B cell (primary cell): Measurements from ENCODE around the gene KIF13A. TPM values are rescaled to one million over a fixed set of nuclear protein-coding genes. Genes with fewer than 3 reads are reported as not detected.

Source experiments
- ATAC-seq: fragments of 200-7000 bp; cut with Tn5 transposase; one replicate; pipeline ENCODE4 v1.10.0; 2021; ENCODE audit warnings: low read depth, mild to moderate bottlenecking, moderate number of reproducible peaks, moderate library complexity
- CTCF ChIA-PET: fragments of 350-600 bp; sonication (Branson Sonifier 250); formaldehyde crosslinking; loops from one replicate; lab custom pipeline; 2021; ENCODE audit warnings: antibody characterized with exemption, inconsistent platforms; lab: Charles Lee
- POLR2A ChIA-PET: fragments of 350-600 bp; sonication (Branson Sonifier 250); formaldehyde crosslinking; loops from one replicate; lab custom pipeline; 2021; ENCODE audit warnings: antibody characterized with exemption; lab: Charles Lee
- DNase-seq: peaks from one replicate; pipeline ENCODE4 v3.0.0; 2013
- H2AFZ ChIP-seq: 2 replicates; pipeline ENCODE4 v1.6.1; 2012; ENCODE audit warnings: mild to moderate bottlenecking, low read depth, low read length; ENCODE audit not compliant: insufficient read depth, poor library complexity, severe bottlenecking
- H3K27ac ChIP-seq, 2 donors: 1 replicate in 1 of 2; 2 replicates in 1 of 2; pipeline ENCODE4 v1.5.1; 2012 to 2013; ENCODE audit warnings: low read length in 2 of 2, mild to moderate bottlenecking in 2 of 2, moderate library complexity in 1 of 2
- H3K27me3 ChIP-seq, 4 experiments: fragments of 200-600 bp in 1 of 4; sonication (generic) in 1 of 4; replicated peaks in 1 of 4; 1 replicate in 2 of 4; 2 replicates in 2 of 4; pipeline versions ENCODE4 v1.6.1 to v1.7.0; 2013 to 2016; ENCODE audit warnings: low read length in 3 of 4, mild to moderate bottlenecking in 2 of 4, mixed read lengths in 1 of 4, moderate library complexity in 1 of 4; ENCODE audit not compliant: insufficient read depth in 4 of 4, control insufficient read depth in 3 of 4; ENCODE audit errors: control extremely low read depth in 1 of 4
- H3K36me3 ChIP-seq, 2 experiments: replicated peaks in 1 of 2; 1 replicate in 1 of 2; 2 replicates in 1 of 2; pipeline versions ENCODE4 v1.6.1 to v1.7.1; 2013; ENCODE audit warnings: low read length in 1 of 2; ENCODE audit not compliant: insufficient read depth in 2 of 2, control insufficient read depth in 1 of 2; ENCODE audit errors: control extremely low read depth in 1 of 2, extremely low read depth in 1 of 2
- H3K4me1 ChIP-seq, 2 donors: fragments of 200-600 bp in 1 of 2; sonication (generic) in 1 of 2; 1 replicate in 1 of 2; 2 replicates in 1 of 2; pipeline versions ENCODE4 v1.5.1 to v1.6.1; 2013 to 2017; ENCODE audit warnings: low read length in 2 of 2; ENCODE audit not compliant: control insufficient read depth in 2 of 2, insufficient read depth in 2 of 2
- H3K4me2 ChIP-seq: replicated peaks from 2 replicates; pipeline ENCODE3; 2012; ENCODE audit warnings: mild to moderate bottlenecking, low read depth, low read length; ENCODE audit not compliant: poor library complexity, severe bottlenecking
- H3K4me3 ChIP-seq, 5 experiments: fragments of 200-600 bp in 1 of 5; sonication (generic) in 1 of 5; 1 replicate in 3 of 5; 2 replicates in 2 of 5; pipeline versions ENCODE4 v1.5.1 to v1.7.0; 2011 to 2016; ENCODE audit warnings: low read length in 4 of 5, mild to moderate bottlenecking in 4 of 5, low read depth in 2 of 5, control low read depth in 1 of 5, moderate library complexity in 1 of 5; ENCODE audit not compliant: insufficient read depth in 1 of 5; ENCODE audit errors: control extremely low read depth in 1 of 5, extremely low read depth in 1 of 5
- H3K79me2 ChIP-seq: fragments of 200-600 bp; sonication (generic); one replicate; pipeline ENCODE4 v1.6.0; 2016; ENCODE audit warnings: low read length; ENCODE audit not compliant: control insufficient read depth, insufficient read depth
- H3K9ac ChIP-seq: fragments of 200-600 bp; sonication (generic); 2 replicates; pipeline ENCODE4 v1.6.1; 2017; ENCODE audit warnings: mild to moderate bottlenecking, low read length, moderate library complexity
- H3K9me3 ChIP-seq, 3 donors: one replicate each; pipeline versions ENCODE4 v1.6.1 to v1.7.1; 2013; ENCODE audit warnings: low read length in 2 of 3; ENCODE audit not compliant: control insufficient read depth in 2 of 3, insufficient read depth in 1 of 3; ENCODE audit errors: control extremely low read depth in 1 of 3
- H4K20me1 ChIP-seq: 2 replicates; pipeline ENCODE4 v1.6.0; 2012; ENCODE audit warnings: mild to moderate bottlenecking, low read length; ENCODE audit not compliant: insufficient read depth, control insufficient read depth, poor library complexity, severe bottlenecking
- H3K27ac Mint-ChIP-seq: one replicate; pipeline ENCODE4 v1.8.0; 2021; ENCODE audit warnings: mixed read lengths
- H3K27me3 Mint-ChIP-seq: one replicate; pipeline ENCODE4 v1.8.0; 2021; ENCODE audit warnings: mixed read lengths
- H3K4me1 Mint-ChIP-seq: one replicate; pipeline ENCODE4 v1.8.0; 2021; ENCODE audit warnings: mixed read lengths
- H3K4me3 Mint-ChIP-seq: one replicate; pipeline ENCODE4 v1.8.0; 2021; ENCODE audit warnings: mixed read lengths
- H3K9me3 Mint-ChIP-seq: one replicate; pipeline ENCODE4 v1.8.0; 2022; ENCODE audit warnings: mixed read lengths; ENCODE audit not compliant: insufficient read depth
- CTCF ChIP-seq: fragments of 200-600 bp; IDR thresholded peaks from one replicate; pipeline ENCODE4 v1.8.0; 2022; ENCODE audit warnings: antibody characterized with exemption, mild to moderate bottlenecking
- EZH2 ChIP-seq: IDR thresholded peaks from 2 replicates; pipeline ENCODE4 v1.6.1; 2012; ENCODE audit warnings: borderline replicate concordance, low read depth, mild to moderate bottlenecking, moderate library complexity, low read length; ENCODE audit not compliant: insufficient read depth, poor library complexity, severe bottlenecking
- WGBS: methylation state at CpG from one replicate; pipeline ENCODE4 v1.1.5; 2013; ENCODE audit warnings: missing lambda C conversion rate; ENCODE audit not compliant: insufficient coverage; 5-methylcytosine and 5-hydroxymethylcytosine counted together
- intact Hi-C: fragments of 100-400 bp; cut with micrococcal nuclease; formaldehyde crosslinking; loops from one replicate; pipeline ENCODE4 v1.10.0; 2022
- polyA plus RNA-seq: library from polyadenylated mRNA; depleted of rRNA; stranded (reverse); fragments of >200 nt; gene quantifications from 2 replicates; pipeline ENCODE4 v1.2.3, GENCODE V29; 2012
- total RNA-seq, 2 donors: library from RNA; stranded (reverse); fragments of 120-200 nt in 1 of 2; gene quantifications; 1 replicate in 1 of 2; 2 replicates in 1 of 2; pipeline versions ENCODE4 v1.2.3 to v1.2.4, GENCODE V29; 2013 to 2022

Gene KIF13A
- total and polyA plus RNA-seq, 2 donors (not counting 1 experiment from before 2014, with no cell fraction given), result 2.1 to 23.4 TPM

GRCh38 chr6:17871836-17872235 lies 115.6 kb downstream of the KIF13A start:
- no peak for TF ChIP-seq EZH2
- TF ChIP-seq CTCF, result no peak
- no peak overlapping the region for H3K4me3 ChIP-seq
- ChIA-PET CTCF (no interaction called here), POLR2A (no interaction called here)
- no peak overlapping the region for H2AFZ ChIP-seq
- H3K36me3 ChIP-seq, result no peaks in the 10 kb centered on the region
- no peak overlapping the region for H3K9ac ChIP-seq
- H3K27me3 Mint-ChIP-seq, result no peaks in the 10 kb centered on the region
- no peaks in the 10 kb centered on the region for H3K9me3 ChIP-seq
- peaks cover 3% of the 10 kb centered on the region for H3K4me1 Mint-ChIP-seq
- DNase-seq, result no peak
- H3K27me3 ChIP-seq, result no peaks in the 10 kb centered on the region
- H3K4me1 ChIP-seq, result no peaks in the 10 kb centered on the region
- no peaks in the 10 kb centered on the region for H4K20me1 ChIP-seq
- H3K27ac ChIP-seq, result no peak overlapping the region
- H3K9me3 Mint-ChIP-seq, result no peaks in the 10 kb centered on the region
- no peak overlapping the region for H3K4me2 ChIP-seq
- no peak overlapping the region for H3K4me3 Mint-ChIP-seq
- no peak for ATAC-seq
- no CpG with 5 or more reads among the region's 3 CpGs for WGBS
- intact Hi-C loops, result no loop called here
- H3K27ac Mint-ChIP-seq, result no peak overlapping the region
- no peaks in the 10 kb centered on the region for H3K79me2 ChIP-seq

GRCh38 chr6:17871189-17871519 lies 116.3 kb downstream of the KIF13A start:
- H3K4me1 ChIP-seq, result no peaks in the 10 kb centered on the region
- H4K20me1 ChIP-seq, result no peaks in the 10 kb centered on the region
- H3K27me3 ChIP-seq, result no peaks in the 10 kb centered on the region
- H3K27ac Mint-ChIP-seq, result no peak overlapping the region
- ChIA-PET POLR2A (no interaction called here), CTCF (no interaction called here)
- H3K4me3 Mint-ChIP-seq, result no peak overlapping the region
- H3K27ac ChIP-seq, result no peak overlapping the region
- H3K4me2 ChIP-seq, result no peak overlapping the region
- H3K9me3 ChIP-seq, result no peaks in the 10 kb centered on the region
- TF ChIP-seq CTCF (no peak), EZH2 (no peak)
- no peaks in the 10 kb centered on the region for H3K79me2 ChIP-seq
- no peak overlapping the region for H3K4me3 ChIP-seq
- WGBS, result no CpG with 5 or more reads among the region's 1 CpG
- no peak overlapping the region for H3K9ac ChIP-seq
- no peaks in the 10 kb centered on the region for H3K36me3 ChIP-seq
- H3K9me3 Mint-ChIP-seq, result no peaks in the 10 kb centered on the region
- no peak overlapping the region for H2AFZ ChIP-seq
- H3K4me1 Mint-ChIP-seq, result peaks cover 3% of the 10 kb centered on the region
- DNase-seq (no peak), ATAC-seq (no peak)
- no peaks in the 10 kb centered on the region for H3K27me3 Mint-ChIP-seq
- intact Hi-C loops, result no loop called here
